Immature natural killer cell (primary cell): ENCODE measurements around the gene RNASE1. TPM values are rescaled to one million over a fixed set of nuclear protein-coding genes. Genes with fewer than 3 reads are reported as not detected.

Experiments used
- polyA plus RNA-seq, 3 donors: library from polyadenylated mRNA; unstranded; fragments of 300-500 nt; fragmentation: Illumina TruSeq; gene quantifications; one replicate each; pipeline ENCODE4 v1.2.3, GENCODE V29; 2021

The RNASE1 gene
- polyA plus RNA-seq, 3 donors from 2014 or later: 0.49 TPM; not detected in 2

Other genes starting within 250 kb of the RNASE1 start
- not detected for gene RNASE9, start 241.8 kb downstream of the RNASE1 start, polyA plus RNA-seq
- not detected for gene RNASE11, start 214.8 kb downstream of the RNASE1 start, polyA plus RNA-seq
- not detected for gene RNASE12, start 211.5 kb downstream of the RNASE1 start, polyA plus RNA-seq
- gene OR6S1, start 161.2 kb downstream of the RNASE1 start, polyA plus RNA-seq: not detected
- 1 to 10 TPM in 1 of 3 donors, under 1 TPM in 2; 0.50 to 1.6 (median 0.82) TPM for gene RNASE4, start 118.3 kb downstream of the RNASE1 start, polyA plus RNA-seq
- 1 to 10 TPM in 1 of 3 donors, under 1 TPM in 1, not detected in 1; 0.94 to 2.1 TPM for gene ANG, start 114.1 kb downstream of the RNASE1 start, polyA plus RNA-seq
- gene EDDM3A, start 57.0 kb downstream of the RNASE1 start, polyA plus RNA-seq: not detected
- not detected for gene EDDM3B, start 34.4 kb downstream of the RNASE1 start, polyA plus RNA-seq
- 10 to 100 TPM; 13.3 to 37.1 (median 17.8) TPM for gene RNASE6, start 21.6 kb downstream of the RNASE1 start, polyA plus RNA-seq
- gene RNASE3, start 88.5 kb upstream of the RNASE1 start, polyA plus RNA-seq: not detected
- 1 to 10 TPM in 2 of 3 donors, not detected in 1; 2.0 to 4.1 TPM for gene RNASE2, start 152.6 kb upstream of the RNASE1 start, polyA plus RNA-seq
- 10 to 100 TPM; 30.4 to 39.6 (median 32.1) TPM for gene METTL17, start 187.1 kb upstream of the RNASE1 start, polyA plus RNA-seq
- not detected for gene SLC39A2, start 196.4 kb upstream of the RNASE1 start, polyA plus RNA-seq
- 10 to 100 TPM; 10.9 to 40.0 (median 19.9) TPM for gene NDRG2, start 222.2 kb upstream of the RNASE1 start, polyA plus RNA-seq
- gene TPPP2, start 227.4 kb upstream of the RNASE1 start, polyA plus RNA-seq: not detected
- not detected for gene RNASE13, start 232.0 kb upstream of the RNASE1 start, polyA plus RNA-seq
- not detected for gene RNASE7, start 239.5 kb upstream of the RNASE1 start, polyA plus RNA-seq